ENCODE results near the gene SPR.

Gene SPR

GRCh38 chr2:72920318-72921087, 33.3 kb downstream of the SPR start:
- Histone ChIP-seq H3K27me3 (ENCODE audit: insufficient read depth, poor library complexity, severe bottlenecking) (peaks cover 91% of the 10 kb centered on the region), H3K4me3 (replicated peaks; ENCODE audit: insufficient read depth, low read length) (no peak overlapping the region), H3K27ac (replicated peaks) (no peak overlapping the region)
- no peak for DNase-seq (ENCODE audit: low read depth in 1 of 2, low spot score in 1 of 2)
- TF ChIP-seq CTCF (IDR thresholded peaks at IDR 0.05; ENCODE audit: insufficient read depth, low read length) (no peak), GABPA (IDR thresholded peaks at IDR 0.05; ENCODE audit: low read depth) (no peak)

GRCh38 chr2:72921088-72921851, 34.1 kb downstream of the SPR start:
- TF ChIP-seq SPI1 (IDR thresholded peaks at IDR 0.05; ENCODE audit: borderline replicate concordance, low read depth), result no peak
- TF ChIP-seq CTCF (IDR thresholded peaks at IDR 0.05; ENCODE audit: insufficient read depth, low read length), result no peak
- TF ChIP-seq GABPA (IDR thresholded peaks at IDR 0.05; ENCODE audit: low read depth), result no peak
- TF ChIP-seq POLR2AphosphoS5 (IDR thresholded peaks at IDR 0.05; ENCODE audit: low read depth), result no peak
- TF ChIP-seq REST (IDR thresholded peaks at IDR 0.05; ENCODE audit: insufficient replicate concordance, low read depth), result no peak
- Histone ChIP-seq H3K4me3 (replicated peaks; ENCODE audit: insufficient read depth, low read length) (no peak overlapping the region), H3K27ac (replicated peaks) (no peak overlapping the region), H3K27me3 (ENCODE audit: insufficient read depth, poor library complexity, severe bottlenecking) (peaks cover 91% of the 10 kb centered on the region)
- no peak for DNase-seq (ENCODE audit: low read depth in 1 of 2, low spot score in 1 of 2)

- no peak for TF ChIP-seq SPI1 (IDR thresholded peaks at IDR 0.05; ENCODE audit: borderline replicate concordance, low read depth)
- no peak for TF ChIP-seq REST (IDR thresholded peaks at IDR 0.05; ENCODE audit: insufficient replicate concordance, low read depth)
- TF ChIP-seq GABPA (IDR thresholded peaks at IDR 0.05; ENCODE audit: low read depth), result no peak
- TF ChIP-seq CTCF (IDR thresholded peaks at IDR 0.05; ENCODE audit: insufficient read depth, low read length), result no peak
- no peak for TF ChIP-seq POLR2AphosphoS5 (IDR thresholded peaks at IDR 0.05; ENCODE audit: low read depth)
- DNase-seq (ENCODE audit: low read depth in 1 of 2, low spot score in 1 of 2), result no peak
- H3K27ac ChIP-seq (replicated peaks), result no peak overlapping the region
- H3K27me3 ChIP-seq (ENCODE audit: insufficient read depth, poor library complexity, severe bottlenecking), result peaks cover 91% of the 10 kb centered on the region
- no peak overlapping the region for H3K4me3 ChIP-seq (replicated peaks; ENCODE audit: insufficient read depth, low read length)
Observed at GRCh38 chr2:72921853-72922252, 34.6 kb downstream of the SPR start.

Data from HL-60 (cell line).